Mammary epithelial cell (primary cell): ENCODE measurements around the gene PDGFA.

ENCODE experiments used
- EZH2 ChIP-seq: IDR thresholded peaks from 2 replicates; pipeline ENCODE4 v1.6.1; 2012; ENCODE audit warnings: low read length, inconsistent platforms, borderline replicate concordance
- TF ChIP-seq, protein P1 (sequence below), 2 donors: IDR thresholded peaks in 1 of 2; conservative IDR thresholded peaks in 1 of 2; 2 replicates each; pipeline ENCODE4 v1.5.1; 2011 to 2012; ENCODE audit warnings: inconsistent platforms in 2 of 2, low read length in 2 of 2, mild to moderate bottlenecking in 2 of 2, control low read depth in 1 of 2, low read depth in 1 of 2; ENCODE audit not compliant: insufficient read depth in 1 of 2; ENCODE audit errors: extremely low read depth in 1 of 2

DNA sequence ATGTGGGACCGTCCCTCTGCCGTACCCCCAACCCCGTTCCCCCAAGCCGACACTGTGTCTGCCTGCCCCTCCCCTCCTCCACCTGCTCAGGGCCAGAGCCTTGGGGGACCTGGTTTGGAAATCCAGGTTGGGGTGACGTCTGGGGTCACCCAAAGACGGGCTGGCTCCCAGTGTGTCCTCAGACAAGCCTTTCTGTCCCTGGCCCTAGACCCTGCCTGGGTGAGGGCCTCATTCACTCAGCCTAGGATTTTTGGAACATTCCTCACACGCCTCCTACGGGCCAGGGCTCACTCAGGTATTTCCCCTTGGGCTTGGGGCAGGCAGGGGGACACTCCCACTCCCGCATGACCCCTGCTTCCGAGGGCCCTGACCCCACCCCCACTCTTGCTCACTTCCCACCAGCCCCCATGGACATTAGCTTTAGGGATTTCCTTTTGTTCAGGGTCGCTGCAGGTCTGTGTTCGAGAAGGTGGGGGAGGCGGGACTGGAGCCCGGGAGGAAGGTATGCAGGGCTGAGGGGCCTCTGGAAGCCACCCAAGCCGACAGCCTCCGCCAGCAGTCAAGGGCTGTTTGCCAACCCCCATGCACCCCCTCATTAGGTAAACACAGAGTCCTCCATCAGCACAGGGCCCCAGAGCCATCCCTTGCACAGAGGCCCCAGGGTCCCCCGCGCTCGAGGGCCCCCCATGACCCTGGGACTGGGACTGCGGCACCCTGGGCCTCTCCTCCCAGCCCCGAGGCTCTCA is 35.1 kb downstream of the PDGFA start:
- TF ChIP-seq, protein P1, sequence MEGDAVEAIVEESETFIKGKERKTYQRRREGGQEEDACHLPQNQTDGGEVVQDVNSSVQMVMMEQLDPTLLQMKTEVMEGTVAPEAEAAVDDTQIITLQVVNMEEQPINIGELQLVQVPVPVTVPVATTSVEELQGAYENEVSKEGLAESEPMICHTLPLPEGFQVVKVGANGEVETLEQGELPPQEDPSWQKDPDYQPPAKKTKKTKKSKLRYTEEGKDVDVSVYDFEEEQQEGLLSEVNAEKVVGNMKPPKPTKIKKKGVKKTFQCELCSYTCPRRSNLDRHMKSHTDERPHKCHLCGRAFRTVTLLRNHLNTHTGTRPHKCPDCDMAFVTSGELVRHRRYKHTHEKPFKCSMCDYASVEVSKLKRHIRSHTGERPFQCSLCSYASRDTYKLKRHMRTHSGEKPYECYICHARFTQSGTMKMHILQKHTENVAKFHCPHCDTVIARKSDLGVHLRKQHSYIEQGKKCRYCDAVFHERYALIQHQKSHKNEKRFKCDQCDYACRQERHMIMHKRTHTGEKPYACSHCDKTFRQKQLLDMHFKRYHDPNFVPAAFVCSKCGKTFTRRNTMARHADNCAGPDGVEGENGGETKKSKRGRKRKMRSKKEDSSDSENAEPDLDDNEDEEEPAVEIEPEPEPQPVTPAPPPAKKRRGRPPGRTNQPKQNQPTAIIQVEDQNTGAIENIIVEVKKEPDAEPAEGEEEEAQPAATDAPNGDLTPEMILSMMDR (conservative IDR thresholded peaks at IDR 0.05 in 1 of 2, IDR thresholded peaks at IDR 0.05 in 1 of 2; ENCODE audit: extremely low read depth in 1 of 2, insufficient read depth in 1 of 2, low read depth in 1 of 2, low read length in 2 of 2), result no peak
- TF ChIP-seq EZH2, result no peak
